KMS-11 (cell line): ENCODE results near the gene CACNA2D2.
A peak's percentile ranks its signal among the peaks of the same experiment; 100 is the strongest.

Source experiments
- H2AFZ ChIP-seq: fragments of 200-600 bp; sonication (generic); 2 replicates; pipeline ENCODE4 v1.6.1; 2016; ENCODE audit warnings: antibody characterized with exemption, mixed run types, low read depth
- H3K27ac ChIP-seq: fragments of 200-600 bp; sonication (generic); 2 replicates; pipeline ENCODE4 v1.6.1; 2016; ENCODE audit warnings: mild to moderate bottlenecking, mixed run types
- H3K27me3 ChIP-seq: fragments of 200-600 bp; sonication (generic); 2 replicates; pipeline ENCODE4 v1.6.1; 2017; ENCODE audit warnings: mild to moderate bottlenecking, low read depth, mixed run types, moderate library complexity; ENCODE audit not compliant: insufficient read depth
- H3K36me3 ChIP-seq: fragments of 200-600 bp; sonication (generic); 2 replicates; pipeline ENCODE4 v1.6.1; 2017; ENCODE audit warnings: mild to moderate bottlenecking, mixed run types; ENCODE audit not compliant: insufficient read depth
- H3K4me1 ChIP-seq: fragments of 200-600 bp; sonication (generic); 2 replicates; pipeline ENCODE4 v1.6.1; 2016; ENCODE audit warnings: mild to moderate bottlenecking, low read depth, mixed run types; ENCODE audit not compliant: poor library complexity, severe bottlenecking
- H3K4me2 ChIP-seq: fragments of 200-600 bp; sonication (generic); 2 replicates; pipeline ENCODE4 v1.7.0; 2016; ENCODE audit warnings: mild to moderate bottlenecking, mixed run types
- H3K4me3 ChIP-seq: fragments of 200-600 bp; sonication (generic); IDR thresholded peaks from 2 replicates; pipeline ENCODE4 v1.6.1; 2017; ENCODE audit warnings: low read depth, low read length, mixed read lengths; ENCODE audit not compliant: insufficient read depth
- H3K79me2 ChIP-seq: fragments of 200-600 bp; sonication (generic); 2 replicates; pipeline ENCODE4 v1.6.1; 2016; ENCODE audit warnings: low read depth, mixed run types; ENCODE audit not compliant: insufficient read depth
- H3K9ac ChIP-seq: fragments of 200-600 bp; sonication (generic); 2 replicates; pipeline ENCODE4 v1.6.1; 2016; ENCODE audit warnings: mild to moderate bottlenecking, mixed run types
- H4K20me1 ChIP-seq: fragments of 200-600 bp; sonication (generic); 2 replicates; pipeline ENCODE4 v1.6.1; 2016; ENCODE audit warnings: mild to moderate bottlenecking, mixed run types; ENCODE audit not compliant: insufficient read depth
- TF ChIP-seq, protein P1 (sequence below): fragments of 200-600 bp; sonication (generic); conservative IDR thresholded peaks from 2 replicates; pipeline ENCODE4 v1.6.1; 2017; ENCODE audit warnings: low read depth, mild to moderate bottlenecking, antibody characterized with exemption, low read length, moderate library complexity, mixed read lengths

CACNA2D2 gene

DNA sequence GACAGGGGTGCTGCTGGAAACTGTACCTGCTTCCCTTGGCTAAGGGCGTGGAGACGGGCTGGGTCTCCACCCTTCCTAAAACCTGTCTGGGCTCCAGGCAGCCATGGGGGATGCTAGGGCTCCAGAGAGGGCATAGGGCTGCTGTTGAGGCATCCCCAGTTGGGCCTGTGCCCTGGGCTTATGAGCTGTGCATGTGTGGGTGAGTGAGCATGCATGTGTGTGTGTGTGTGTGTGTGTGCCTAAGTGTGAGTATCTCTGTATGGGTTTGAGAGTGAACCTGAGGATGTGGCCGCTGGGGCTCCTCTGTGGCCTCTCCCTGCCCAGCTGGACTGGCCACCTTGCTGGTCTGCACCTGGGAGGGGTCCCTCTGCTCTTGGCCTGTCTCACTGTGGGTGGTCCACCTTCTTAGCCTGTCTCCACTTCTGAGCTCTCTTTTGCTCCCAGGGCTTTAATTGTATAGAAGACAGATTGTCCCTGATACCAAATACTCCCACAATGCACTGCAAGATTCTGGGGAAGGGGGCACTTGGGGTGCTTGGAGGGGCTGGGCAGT lies 132.2 kb downstream of the CACNA2D2 start:
- Histone ChIP-seq H3K27ac (no peak overlapping the region), H3K4me1 (peaks cover 22% of the 10 kb centered on the region), H2AFZ (no peak overlapping the region), H4K20me1 (no peaks in the 10 kb centered on the region), H3K9ac (no peak overlapping the region), H3K4me3 (no peak overlapping the region), H3K36me3 (no peaks in the 10 kb centered on the region), H3K27me3 (no peaks in the 10 kb centered on the region), H3K79me2 (no peaks in the 10 kb centered on the region), H3K4me2 (no peak overlapping the region)
- TF ChIP-seq, protein P1, sequence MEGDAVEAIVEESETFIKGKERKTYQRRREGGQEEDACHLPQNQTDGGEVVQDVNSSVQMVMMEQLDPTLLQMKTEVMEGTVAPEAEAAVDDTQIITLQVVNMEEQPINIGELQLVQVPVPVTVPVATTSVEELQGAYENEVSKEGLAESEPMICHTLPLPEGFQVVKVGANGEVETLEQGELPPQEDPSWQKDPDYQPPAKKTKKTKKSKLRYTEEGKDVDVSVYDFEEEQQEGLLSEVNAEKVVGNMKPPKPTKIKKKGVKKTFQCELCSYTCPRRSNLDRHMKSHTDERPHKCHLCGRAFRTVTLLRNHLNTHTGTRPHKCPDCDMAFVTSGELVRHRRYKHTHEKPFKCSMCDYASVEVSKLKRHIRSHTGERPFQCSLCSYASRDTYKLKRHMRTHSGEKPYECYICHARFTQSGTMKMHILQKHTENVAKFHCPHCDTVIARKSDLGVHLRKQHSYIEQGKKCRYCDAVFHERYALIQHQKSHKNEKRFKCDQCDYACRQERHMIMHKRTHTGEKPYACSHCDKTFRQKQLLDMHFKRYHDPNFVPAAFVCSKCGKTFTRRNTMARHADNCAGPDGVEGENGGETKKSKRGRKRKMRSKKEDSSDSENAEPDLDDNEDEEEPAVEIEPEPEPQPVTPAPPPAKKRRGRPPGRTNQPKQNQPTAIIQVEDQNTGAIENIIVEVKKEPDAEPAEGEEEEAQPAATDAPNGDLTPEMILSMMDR, result no peak

DNA sequence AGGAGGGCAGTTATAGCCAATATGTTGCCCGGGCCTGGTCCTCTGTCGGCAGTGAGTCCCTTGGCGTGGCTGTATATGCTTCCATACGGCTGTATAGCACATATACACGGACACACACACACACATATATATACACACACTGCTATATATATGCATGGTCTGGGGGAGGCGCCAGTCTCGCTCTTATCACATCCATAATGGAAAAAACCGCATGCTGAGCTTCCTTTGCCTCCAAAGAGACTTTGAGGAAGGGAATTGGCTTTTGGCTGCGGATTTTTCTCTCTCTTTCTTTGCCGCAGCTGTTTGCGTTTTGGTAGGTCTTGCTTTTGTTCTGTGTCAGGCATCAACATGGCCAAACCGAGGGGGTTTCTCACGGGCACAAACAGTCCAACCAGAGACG lies 132.8 kb downstream of the CACNA2D2 start:
- H3K27ac ChIP-seq, result no peak overlapping the region
- no peak overlapping the region for H3K9ac ChIP-seq
- H3K36me3 ChIP-seq, result no peaks in the 10 kb centered on the region
- no peak overlapping the region for H2AFZ ChIP-seq
- no peak overlapping the region for H3K4me2 ChIP-seq
- H3K27me3 ChIP-seq, result no peaks in the 10 kb centered on the region
- TF ChIP-seq, protein P1, result no peak
- H3K4me3 ChIP-seq, result no peak overlapping the region
- H3K79me2 ChIP-seq, result no peaks in the 10 kb centered on the region
- no peaks in the 10 kb centered on the region for H4K20me1 ChIP-seq
- H3K4me1 ChIP-seq, result peaks cover 27% of the 10 kb centered on the region

DNA sequence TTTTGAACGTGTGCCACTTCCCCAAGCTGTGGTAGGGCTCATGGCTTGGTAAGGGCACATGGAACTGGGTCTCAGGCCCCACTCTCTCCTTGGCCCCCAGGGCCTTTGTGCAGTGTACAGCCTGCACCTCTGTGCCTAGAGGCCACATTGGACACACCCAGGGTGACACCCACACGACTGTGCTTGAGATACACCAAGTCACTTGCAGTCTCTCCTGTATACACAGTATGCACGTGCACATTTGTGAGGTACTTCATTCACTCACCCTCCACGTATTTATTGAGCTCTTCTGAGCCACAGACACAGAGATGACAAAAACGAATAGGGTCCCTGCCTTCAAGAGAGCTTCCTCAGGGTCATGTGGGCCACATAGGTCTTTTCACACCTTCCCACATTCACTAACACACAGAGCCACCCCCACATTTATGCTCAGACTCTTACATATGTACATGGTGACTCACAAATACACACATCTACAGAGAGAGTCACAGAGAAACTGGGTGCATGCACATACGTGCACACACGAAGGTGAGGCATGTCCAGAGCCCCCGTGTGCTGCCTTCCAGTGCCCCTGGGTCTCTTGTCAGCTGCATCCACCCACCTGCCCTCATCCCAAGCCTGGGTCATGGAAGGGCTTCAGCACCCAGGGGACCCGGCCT lies 134.3 kb downstream of the CACNA2D2 start:
- Histone ChIP-seq H3K79me2 (no peaks in the 10 kb centered on the region), H3K4me1 (peaks cover 19% of the 10 kb centered on the region), H3K27me3 (no peaks in the 10 kb centered on the region), H2AFZ (no peak overlapping the region), H3K4me3 (no peak overlapping the region), H3K9ac (no peak overlapping the region), H4K20me1 (no peaks in the 10 kb centered on the region), H3K27ac (no peak overlapping the region), H3K36me3 (no peaks in the 10 kb centered on the region), H3K4me2 (no peak overlapping the region)
- TF ChIP-seq, protein P1, result no peak

DNA sequence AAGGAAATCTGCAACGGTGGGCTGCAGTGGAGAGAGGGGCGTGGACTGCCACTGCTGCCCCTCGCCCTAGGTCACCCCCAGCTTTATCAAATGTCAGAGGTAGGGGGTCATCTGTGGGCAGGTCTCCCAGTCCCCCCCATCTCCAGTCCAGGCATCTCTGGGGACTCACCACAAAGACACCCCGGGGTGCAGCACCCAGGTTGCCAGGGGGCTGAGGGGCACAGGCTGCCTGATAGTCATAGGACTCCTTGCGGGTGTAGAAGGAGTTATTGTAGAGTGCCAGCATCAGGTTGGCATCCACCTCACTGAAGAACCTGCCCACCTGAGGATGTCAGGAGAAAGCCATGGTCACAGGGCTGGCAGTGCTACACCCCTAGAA lies 137.6 kb downstream of the CACNA2D2 start:
- Histone ChIP-seq H3K4me2 (peak overlapping the region; percentile 60), H3K4me3 (no peak overlapping the region), H2AFZ (no peak overlapping the region; the same call in 1 of the 2 replicates)

More for the DNA sequence above, 137.6 kb downstream of the CACNA2D2 start:
- Histone ChIP-seq H3K4me1 (peaks cover 5% of the 10 kb centered on the region), H4K20me1 (no peaks in the 10 kb centered on the region), H3K36me3 (no peaks in the 10 kb centered on the region), H3K27ac (no peak overlapping the region), H3K27me3 (no peaks in the 10 kb centered on the region), H3K79me2 (no peaks in the 10 kb centered on the region), H3K9ac (peak overlapping the region; percentile 46; the same call in 1 of the 2 replicates)
- TF ChIP-seq, protein P1, result no peak
